Uterus (tissue), 4 donors: ENCODE results near the gene GPR62. TPM values are rescaled to one million over a fixed set of nuclear protein-coding genes. Genes with fewer than 3 reads are reported as not detected.

ENCODE experiments used
- DNase-seq, 2 donors: peaks; one replicate each; pipeline ENCODE4 v3.0.0-alpha.2; 2019 to 2020
- H3K27ac ChIP-seq, 2 donors: fragments of 200-600 bp; sonication (generic); 1 replicate in 1 of 2; 2 replicates in 1 of 2; pipeline ENCODE4 v1.5.1; 2016 to 2018
- H3K27me3 ChIP-seq, 2 donors: fragments of 200-600 bp; sonication (generic); one replicate each; pipeline ENCODE4 v1.5.1; 2018 to 2019; ENCODE audit warnings: control low read depth in 1 of 2
- H3K36me3 ChIP-seq, 2 donors: fragments of 200-600 bp; sonication (generic); one replicate each; pipeline ENCODE4 v1.5.1; 2019; ENCODE audit warnings: control low read depth in 1 of 2
- H3K4me1 ChIP-seq, 2 donors: fragments of 200-600 bp; sonication (generic); one replicate each; pipeline ENCODE4 v1.5.1; 2018 to 2019; ENCODE audit warnings: control low read depth in 1 of 2
- H3K4me3 ChIP-seq, 2 donors: fragments of 200-600 bp; sonication (generic); 1 replicate in 1 of 2; 2 replicates in 1 of 2; pipeline ENCODE4 v1.5.1; 2018 to 2019; ENCODE audit warnings: mild to moderate bottlenecking in 1 of 2
- H3K9me3 ChIP-seq, 2 donors: fragments of 200-600 bp; sonication (generic); one replicate each; pipeline ENCODE4 v1.5.1; 2019; ENCODE audit warnings: control low read depth in 1 of 2
- POLR2A ChIP-seq, 2 donors: fragments of 450-650 bp; IDR thresholded peaks; one replicate each; pipeline ENCODE4 v1.6.1; 2016; ENCODE audit warnings: antibody characterized with exemption in 2 of 2, mild to moderate bottlenecking in 1 of 2, moderate library complexity in 1 of 2
- intact Hi-C: fragments of 100-400 bp; cut with DNase I; formaldehyde crosslinking; loops from one replicate; pipeline ENCODE4 v1.15.1; 2023; ENCODE audit warnings: low total_unique reads
- total RNA-seq, 4 donors: library from RNA; depleted of rRNA in 3 of 4; stranded (reverse); fragments of >200 nt in 3 of 4; gene quantifications; one replicate each; pipeline versions ENCODE4 v1.1.0 to v1.2.4, GENCODE V29; 2014 to 2023
- TF ChIP-seq, protein P1 (sequence below), 4 experiments: fragments of 200-600 bp in 2 of 4; fragments of 450-650 bp in 2 of 4; sonication (generic) in 2 of 4; IDR thresholded peaks; one replicate each; pipeline ENCODE4 v1.5.1; 2016 to 2019; ENCODE audit warnings: antibody characterized with exemption in 4 of 4, mild to moderate bottlenecking in 2 of 4, moderate library complexity in 1 of 4
- donor health status: DM: yes; HTN: yes; CAD: no.

Gene GPR62
- total RNA-seq, 4 donors from 2014 or later, result 0.28 to 8.2 (median 0.34) TPM; not detected in 1

- TF ChIP-seq, protein P1, sequence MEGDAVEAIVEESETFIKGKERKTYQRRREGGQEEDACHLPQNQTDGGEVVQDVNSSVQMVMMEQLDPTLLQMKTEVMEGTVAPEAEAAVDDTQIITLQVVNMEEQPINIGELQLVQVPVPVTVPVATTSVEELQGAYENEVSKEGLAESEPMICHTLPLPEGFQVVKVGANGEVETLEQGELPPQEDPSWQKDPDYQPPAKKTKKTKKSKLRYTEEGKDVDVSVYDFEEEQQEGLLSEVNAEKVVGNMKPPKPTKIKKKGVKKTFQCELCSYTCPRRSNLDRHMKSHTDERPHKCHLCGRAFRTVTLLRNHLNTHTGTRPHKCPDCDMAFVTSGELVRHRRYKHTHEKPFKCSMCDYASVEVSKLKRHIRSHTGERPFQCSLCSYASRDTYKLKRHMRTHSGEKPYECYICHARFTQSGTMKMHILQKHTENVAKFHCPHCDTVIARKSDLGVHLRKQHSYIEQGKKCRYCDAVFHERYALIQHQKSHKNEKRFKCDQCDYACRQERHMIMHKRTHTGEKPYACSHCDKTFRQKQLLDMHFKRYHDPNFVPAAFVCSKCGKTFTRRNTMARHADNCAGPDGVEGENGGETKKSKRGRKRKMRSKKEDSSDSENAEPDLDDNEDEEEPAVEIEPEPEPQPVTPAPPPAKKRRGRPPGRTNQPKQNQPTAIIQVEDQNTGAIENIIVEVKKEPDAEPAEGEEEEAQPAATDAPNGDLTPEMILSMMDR (IDR thresholded peaks at IDR 0.05), result no peak
- no peak for TF ChIP-seq POLR2A (IDR thresholded peaks at IDR 0.05)
- no peaks in the 10 kb centered on the region for H3K36me3 ChIP-seq
- H3K4me1 ChIP-seq, result peaks cover 0 to 10% of the 10 kb centered on the region in 2 donors
- no peaks in the 10 kb centered on the region for H3K27me3 ChIP-seq
- intact Hi-C loops, result no loop called here
- no peaks in the 10 kb centered on the region for H3K9me3 ChIP-seq
- no peak overlapping the region for H3K27ac ChIP-seq
- DNase-seq, result no peak
- no peak overlapping the region for H3K4me3 ChIP-seq
Observed at GRCh38 chr3:51961602-51962569, 6.7 kb downstream of the GPR62 start.

- Histone ChIP-seq H3K9me3 (no peaks in the 10 kb centered on the region), H3K27ac (no peak overlapping the region), H3K4me3 (no peak overlapping the region), H3K36me3 (no peaks in the 10 kb centered on the region), H3K27me3 (no peaks in the 10 kb centered on the region), H3K4me1 (peaks cover 0 to 10% of the 10 kb centered on the region in 2 donors)
- intact Hi-C loops, result no loop called here
- TF ChIP-seq POLR2A (IDR thresholded peaks at IDR 0.05), result no peak
- TF ChIP-seq, protein P1 (IDR thresholded peaks at IDR 0.05), result no peak
- no peak for DNase-seq
Observed at GRCh38 chr3:51962854-51963530, 7.8 kb downstream of the GPR62 start.

- Histone ChIP-seq H3K27ac (no peak overlapping the region), H3K9me3 (no peaks in the 10 kb centered on the region), H3K4me3 (no peak overlapping the region), H3K36me3 (no peaks in the 10 kb centered on the region), H3K4me1 (peaks cover 0 to 15% of the 10 kb centered on the region in 2 donors), H3K27me3 (no peaks in the 10 kb centered on the region)
- TF ChIP-seq, protein P1 (IDR thresholded peaks at IDR 0.05), result no peak
- no peak for TF ChIP-seq POLR2A (IDR thresholded peaks at IDR 0.05)
- DNase-seq, result no peak
- intact Hi-C loops, result no loop called here
Observed at GRCh38 chr3:51963951-51964451, 8.8 kb downstream of the GPR62 start.

GRCh38 chr3:51964521-51964920, 9.3 kb downstream of the GPR62 start:
- Histone ChIP-seq H3K27me3 (no peaks in the 10 kb centered on the region), H3K36me3 (no peaks in the 10 kb centered on the region), H3K4me1 (peaks cover 0 to 15% of the 10 kb centered on the region in 2 donors), H3K27ac (no peak overlapping the region), H3K4me3 (no peak overlapping the region), H3K9me3 (no peaks in the 10 kb centered on the region)
- TF ChIP-seq, protein P1 (IDR thresholded peaks at IDR 0.05), result no peak
- no peak for TF ChIP-seq POLR2A (IDR thresholded peaks at IDR 0.05)
- intact Hi-C loops, result no loop called here
- DNase-seq, result no peak
